GM18867 (cell line): ENCODE data around the gene FLT3.
"Not testable (repeated sequence)": the region's sequence is repeated elsewhere in the genome, so short reads cannot be mapped to it uniquely, and the experiment has no call there.

Experiments
- ATAC-seq: cut with Tn5 transposase; IDR thresholded peaks from one replicate; pipeline ENCODE4 v1.9.1; 2021; ENCODE audit warnings: mild to moderate bottlenecking, moderate library complexity; ENCODE audit not compliant: unreplicated experiment

Gene FLT3

GRCh38 chr13:28005016-28005415 lies 95.4 kb downstream of the FLT3 start:
- ATAC-seq = not testable (repeated sequence)

- no peak for ATAC-seq
Observed at GRCh38 chr13:28002886-28003698, 97.3 kb downstream of the FLT3 start.

- no peak for ATAC-seq
Observed at GRCh38 chr13:28001837-28002473, 98.4 kb downstream of the FLT3 start.

- ATAC-seq = no peak
Observed at GRCh38 chr13:28001049-28001448, 99.3 kb downstream of the FLT3 start.

- no peak for ATAC-seq
Observed at GRCh38 chr13:28000567-28000966, 99.8 kb downstream of the FLT3 start.

GRCh38 chr13:27997904-27998522 lies 102.4 kb downstream of the FLT3 start:
- no peak for ATAC-seq

- no peak for ATAC-seq
Observed at GRCh38 chr13:27991881-27992280, 108.5 kb downstream of the FLT3 start.

GRCh38 chr13:27988520-27988919 lies 111.9 kb downstream of the FLT3 start, which contains the start of gene URAD:
TSS of gene URAD (minus strand) at chr13:27988693. CDS start at chr13:27988637, 56 bp downstream.
- no peak for ATAC-seq

- no peak for ATAC-seq
Observed at GRCh38 chr13:27985600-27985999, 114.8 kb downstream of the FLT3 start.

GRCh38 chr13:27982361-27982760 lies 118.0 kb downstream of the FLT3 start:
- no peak for ATAC-seq

GRCh38 chr13:27981006-27981708 lies 119.2 kb downstream of the FLT3 start:
- ATAC-seq = no peak

GRCh38 chr13:27980280-27980998 lies 119.9 kb downstream of the FLT3 start:
- no peak for ATAC-seq

- ATAC-seq = no peak
Observed at GRCh38 chr13:27979765-27980279, 120.6 kb downstream of the FLT3 start.

GRCh38 chr13:27979001-27979643 lies 121.3 kb downstream of the FLT3 start:
- no peak for ATAC-seq

GRCh38 chr13:27978301-27978968 lies 121.9 kb downstream of the FLT3 start:
- no peak for ATAC-seq

GRCh38 chr13:27977476-27978300 lies 122.7 kb downstream of the FLT3 start:
- no peak for ATAC-seq

GRCh38 chr13:27976362-27977091 lies 123.8 kb downstream of the FLT3 start:
- no peak for ATAC-seq
